GM11168 (cell line): ENCODE results near the gene UBE3D.
"Not testable (repeated sequence)": the region's sequence is repeated elsewhere in the genome, so short reads cannot be mapped to it uniquely, and the experiment has no call there.

ENCODE experiments used
- in situ Hi-C: fragments of 300-500 bp; cut with MboI; formaldehyde crosslinking; loops from one replicate; pipeline ENCODE4 v1.12.0; 2022; ENCODE audit warnings: low sequenced_read_pairs; ENCODE audit not compliant: unreplicated experiment

Gene UBE3D

GRCh38 chr6:83057705-83058321, 7.8 kb downstream of the UBE3D start:
- in situ Hi-C loops = loop anchor here (10.0 to 25.0 kb wide), 3 partner anchors 454 to 803 kb away; partner anchors contain the start of gene PRSS35

GRCh38 chr6:83055366-83055964, 10.2 kb downstream of the UBE3D start:
- in situ Hi-C loops = loop anchor here (10.0 to 25.0 kb wide), 3 partner anchors 457 to 801 kb away; partner anchors contain the start of gene PRSS35

- in situ Hi-C loops = loop anchor here (10.0 to 25.0 kb wide), 3 partner anchors 459 to 799 kb away; partner anchors contain the start of gene PRSS35
Observed at GRCh38 chr6:83053678-83054077, 12.0 kb downstream of the UBE3D start.

GRCh38 chr6:83051377-83052172, 14.1 kb downstream of the UBE3D start:
- in situ Hi-C loops = loop anchor here (10.0 to 25.0 kb wide), 3 partner anchors 457 to 797 kb away; partner anchors contain the start of gene PRSS35

- in situ Hi-C loops = no loop called here
Observed at GRCh38 chr6:83047065-83047754, 18.4 kb downstream of the UBE3D start.

GRCh38 chr6:83044091-83044768, 21.4 kb downstream of the UBE3D start:
- in situ Hi-C loops = no loop called here

- in situ Hi-C loops = no loop called here
Observed at GRCh38 chr6:83042467-83043053, 23.1 kb downstream of the UBE3D start.

GRCh38 chr6:83038246-83038645, 27.4 kb downstream of the UBE3D start:
- in situ Hi-C loops = no loop called here

GRCh38 chr6:83031689-83032088, 34.0 kb downstream of the UBE3D start:
- in situ Hi-C loops = no loop called here

GRCh38 chr6:83019741-83020140, 45.9 kb downstream of the UBE3D start:
- in situ Hi-C loops = no loop called here

- in situ Hi-C loops = not testable (repeated sequence)
Observed at GRCh38 chr6:83011131-83011530, 54.5 kb downstream of the UBE3D start.

GRCh38 chr6:83008626-83009025, 57.0 kb downstream of the UBE3D start:
- in situ Hi-C loops = no loop called here

- in situ Hi-C loops = no loop called here
Observed at GRCh38 chr6:83006270-83006905, 59.3 kb downstream of the UBE3D start.

- in situ Hi-C loops = no loop called here
Observed at GRCh38 chr6:82996156-82996555, 69.5 kb downstream of the UBE3D start.

- in situ Hi-C loops = no loop called here
Observed at GRCh38 chr6:82995066-82995465, 70.6 kb downstream of the UBE3D start.

- in situ Hi-C loops = no loop called here
Observed at GRCh38 chr6:82989736-82990290, 75.8 kb downstream of the UBE3D start.

GRCh38 chr6:82988930-82989351, 76.7 kb downstream of the UBE3D start:
- in situ Hi-C loops = no loop called here

GRCh38 chr6:82987951-82988350, 77.7 kb downstream of the UBE3D start:
- in situ Hi-C loops = no loop called here

- in situ Hi-C loops = no loop called here
Observed at GRCh38 chr6:82987416-82987815, 78.2 kb downstream of the UBE3D start.
